Measurements from ENCODE around the gene STMN1.

Gene STMN1

DNA sequence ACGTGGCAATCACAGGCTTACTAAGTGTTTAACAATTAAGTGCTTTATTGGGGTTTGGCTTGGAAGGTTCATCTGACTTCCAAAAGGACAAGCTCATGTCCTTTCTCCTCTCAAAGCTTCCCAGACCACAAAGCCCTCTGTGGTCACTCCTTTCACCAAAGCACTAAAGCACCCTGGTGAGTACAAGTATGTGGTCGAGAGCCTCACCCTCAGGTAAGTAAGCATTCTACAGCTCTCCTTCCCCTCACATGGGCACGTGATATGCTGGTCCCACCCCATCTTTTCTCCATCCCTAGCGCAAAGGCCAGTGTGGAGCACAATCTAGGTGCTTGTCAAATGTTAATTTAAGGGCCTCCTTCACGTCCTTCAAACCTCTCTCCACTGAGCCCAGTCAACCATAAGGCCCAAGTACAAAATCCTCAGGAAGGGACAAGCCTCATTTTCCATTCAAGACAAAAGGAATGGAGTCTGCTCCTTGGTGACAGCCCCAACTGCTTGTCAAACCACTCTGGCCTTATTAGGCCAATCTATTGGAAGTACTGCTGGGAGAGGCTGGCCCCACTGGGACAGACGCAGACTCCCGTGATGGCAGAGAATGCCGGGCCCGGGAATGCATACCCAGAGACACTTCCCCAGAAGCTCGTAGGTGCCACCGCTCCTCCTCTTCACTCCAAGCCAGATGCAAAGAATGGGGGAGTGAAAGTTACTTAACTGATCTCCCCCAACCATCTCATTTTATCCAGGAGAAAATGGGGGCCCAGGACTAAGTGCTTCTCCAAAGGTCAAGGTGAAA, 7.8 kb downstream of the STMN1 start:
- H3K27ac ChIP-seq, result no peak overlapping the region
- TF ChIP-seq, protein P1, sequence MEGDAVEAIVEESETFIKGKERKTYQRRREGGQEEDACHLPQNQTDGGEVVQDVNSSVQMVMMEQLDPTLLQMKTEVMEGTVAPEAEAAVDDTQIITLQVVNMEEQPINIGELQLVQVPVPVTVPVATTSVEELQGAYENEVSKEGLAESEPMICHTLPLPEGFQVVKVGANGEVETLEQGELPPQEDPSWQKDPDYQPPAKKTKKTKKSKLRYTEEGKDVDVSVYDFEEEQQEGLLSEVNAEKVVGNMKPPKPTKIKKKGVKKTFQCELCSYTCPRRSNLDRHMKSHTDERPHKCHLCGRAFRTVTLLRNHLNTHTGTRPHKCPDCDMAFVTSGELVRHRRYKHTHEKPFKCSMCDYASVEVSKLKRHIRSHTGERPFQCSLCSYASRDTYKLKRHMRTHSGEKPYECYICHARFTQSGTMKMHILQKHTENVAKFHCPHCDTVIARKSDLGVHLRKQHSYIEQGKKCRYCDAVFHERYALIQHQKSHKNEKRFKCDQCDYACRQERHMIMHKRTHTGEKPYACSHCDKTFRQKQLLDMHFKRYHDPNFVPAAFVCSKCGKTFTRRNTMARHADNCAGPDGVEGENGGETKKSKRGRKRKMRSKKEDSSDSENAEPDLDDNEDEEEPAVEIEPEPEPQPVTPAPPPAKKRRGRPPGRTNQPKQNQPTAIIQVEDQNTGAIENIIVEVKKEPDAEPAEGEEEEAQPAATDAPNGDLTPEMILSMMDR (conservative IDR thresholded peaks at IDR 0.05), result no peak
- TF ChIP-seq ZFX (IDR thresholded peaks at IDR 0.05), result no peak

DNA sequence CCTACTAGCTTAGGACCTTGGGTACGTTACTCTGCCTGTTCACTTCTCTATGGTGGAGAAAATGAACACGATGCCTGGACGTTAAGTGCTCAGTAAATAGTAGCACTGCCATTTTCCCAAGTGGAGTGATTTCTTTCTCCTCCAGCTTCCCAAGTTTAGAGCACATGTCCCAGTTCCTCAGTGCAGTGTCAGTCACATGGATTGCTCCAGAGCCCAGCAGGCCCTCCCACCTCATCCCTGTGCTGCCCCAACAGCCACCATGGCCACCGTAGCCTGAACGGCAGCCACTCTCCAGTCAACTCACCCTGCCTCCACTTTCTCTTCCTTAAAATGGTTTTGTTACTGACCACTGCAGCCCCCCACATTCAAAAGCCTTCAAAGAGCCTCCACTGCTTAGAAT, 8.5 kb downstream of the STMN1 start:
- TF ChIP-seq ZFX (IDR thresholded peaks at IDR 0.05), result no peak
- TF ChIP-seq, protein P1 (conservative IDR thresholded peaks at IDR 0.05), result no peak
- no peak overlapping the region for H3K27ac ChIP-seq

DNA sequence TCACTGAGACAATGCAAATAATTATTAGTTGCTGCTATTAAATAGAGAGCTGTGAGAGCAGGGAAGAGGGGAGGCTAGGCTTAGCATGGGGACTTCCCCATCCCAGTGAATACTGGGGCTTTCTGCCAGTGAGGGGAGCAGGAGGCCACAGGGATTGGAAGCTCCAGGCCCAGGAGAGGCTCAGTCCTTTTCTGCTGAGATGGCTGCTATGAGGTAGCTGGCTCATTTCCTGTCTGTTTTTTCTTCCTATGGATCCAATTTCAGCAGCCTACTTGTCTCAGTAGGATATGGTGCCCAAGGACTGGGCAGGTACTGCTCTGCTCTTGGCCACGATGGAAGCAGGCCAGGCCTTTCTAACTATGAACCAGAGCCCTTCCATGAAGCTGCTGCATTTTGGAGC, 10.0 kb downstream of the STMN1 start:
- TF ChIP-seq, protein P1 (conservative IDR thresholded peaks at IDR 0.05), result no peak
- no peak for TF ChIP-seq ZFX (IDR thresholded peaks at IDR 0.05)
- H3K27ac ChIP-seq, result no peak overlapping the region

DNA sequence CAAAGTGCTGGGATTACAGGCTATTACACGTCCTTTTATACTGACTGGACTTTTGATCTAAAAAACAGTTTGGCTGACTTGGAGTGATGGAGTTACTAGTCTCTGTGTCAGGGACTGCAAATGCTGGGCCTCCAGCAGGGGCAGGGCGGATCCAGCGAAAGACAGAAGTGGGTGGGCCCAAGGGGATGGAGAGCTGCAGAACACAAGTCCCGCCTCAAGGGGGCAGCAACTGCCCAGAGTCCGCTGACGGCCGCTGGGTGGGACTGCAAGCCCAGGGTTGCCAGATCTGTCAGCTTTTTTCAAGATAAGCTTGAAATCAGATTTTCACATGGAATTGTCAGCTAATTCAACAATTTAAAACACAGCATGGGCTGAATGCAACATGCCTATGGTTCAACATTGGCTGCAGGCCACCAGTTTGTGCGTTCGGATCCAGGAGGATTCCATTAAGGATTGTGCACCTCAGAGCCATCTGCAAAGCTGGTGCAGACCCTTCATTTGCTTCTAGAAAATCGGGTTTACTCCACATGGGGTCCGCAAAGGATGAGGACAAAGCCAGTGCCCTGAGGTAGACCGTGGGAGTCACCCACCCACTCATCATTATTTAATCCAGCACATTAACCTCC, 10.7 kb downstream of the STMN1 start:
- H3K27ac ChIP-seq, result no peak overlapping the region
- TF ChIP-seq, protein P1 (conservative IDR thresholded peaks at IDR 0.05), result peak; percentile 86
- TF ChIP-seq ZFX (IDR thresholded peaks at IDR 0.05), result no peak

DNA sequence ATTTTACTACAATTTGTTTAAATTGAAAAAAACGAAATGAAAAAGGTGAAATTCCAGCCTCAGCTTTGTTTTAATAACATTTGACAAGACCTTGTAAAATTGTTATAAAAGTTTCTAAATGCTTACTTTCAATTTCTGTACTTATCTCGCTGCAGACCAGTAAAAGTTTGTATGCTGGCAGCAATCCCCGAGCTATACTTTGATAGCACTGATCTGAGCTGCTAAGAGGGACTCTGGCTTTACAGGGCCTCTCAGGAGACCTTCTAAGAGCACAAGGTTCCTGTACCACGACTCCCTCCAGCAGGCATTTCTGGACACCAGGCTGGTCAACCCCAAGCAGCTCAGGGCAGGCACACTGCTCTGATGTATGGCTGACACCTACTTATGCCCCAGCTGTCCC, 13.1 kb downstream of the STMN1 start:
- TF ChIP-seq, protein P1 (conservative IDR thresholded peaks at IDR 0.05), result no peak
- no peak for TF ChIP-seq ZFX (IDR thresholded peaks at IDR 0.05)
- H3K27ac ChIP-seq, result no peak overlapping the region

DNA sequence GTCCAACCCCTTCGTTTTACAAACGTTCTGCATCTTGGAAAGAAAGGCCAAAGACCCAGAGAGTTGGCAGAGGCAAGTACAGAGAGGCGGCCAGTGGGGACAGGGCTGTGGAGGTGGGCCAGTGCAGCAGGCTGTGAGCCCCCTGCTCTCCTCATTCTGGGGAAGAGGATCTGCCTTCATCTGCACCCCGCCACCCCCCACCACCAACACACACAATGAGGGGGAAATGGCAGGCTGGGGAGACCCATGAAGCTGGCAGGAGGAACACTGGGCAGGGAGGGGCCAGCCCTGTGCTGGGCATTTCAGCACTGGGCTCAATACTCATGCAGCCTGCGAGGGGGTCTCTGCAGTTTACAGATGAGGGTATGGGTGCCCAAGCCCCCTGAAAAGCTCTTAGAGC, 14.6 kb downstream of the STMN1 start:
- H3K27ac ChIP-seq, result no peak overlapping the region
- no peak for TF ChIP-seq ZFX (IDR thresholded peaks at IDR 0.05)
- TF ChIP-seq, protein P1 (conservative IDR thresholded peaks at IDR 0.05), result no peak

DNA sequence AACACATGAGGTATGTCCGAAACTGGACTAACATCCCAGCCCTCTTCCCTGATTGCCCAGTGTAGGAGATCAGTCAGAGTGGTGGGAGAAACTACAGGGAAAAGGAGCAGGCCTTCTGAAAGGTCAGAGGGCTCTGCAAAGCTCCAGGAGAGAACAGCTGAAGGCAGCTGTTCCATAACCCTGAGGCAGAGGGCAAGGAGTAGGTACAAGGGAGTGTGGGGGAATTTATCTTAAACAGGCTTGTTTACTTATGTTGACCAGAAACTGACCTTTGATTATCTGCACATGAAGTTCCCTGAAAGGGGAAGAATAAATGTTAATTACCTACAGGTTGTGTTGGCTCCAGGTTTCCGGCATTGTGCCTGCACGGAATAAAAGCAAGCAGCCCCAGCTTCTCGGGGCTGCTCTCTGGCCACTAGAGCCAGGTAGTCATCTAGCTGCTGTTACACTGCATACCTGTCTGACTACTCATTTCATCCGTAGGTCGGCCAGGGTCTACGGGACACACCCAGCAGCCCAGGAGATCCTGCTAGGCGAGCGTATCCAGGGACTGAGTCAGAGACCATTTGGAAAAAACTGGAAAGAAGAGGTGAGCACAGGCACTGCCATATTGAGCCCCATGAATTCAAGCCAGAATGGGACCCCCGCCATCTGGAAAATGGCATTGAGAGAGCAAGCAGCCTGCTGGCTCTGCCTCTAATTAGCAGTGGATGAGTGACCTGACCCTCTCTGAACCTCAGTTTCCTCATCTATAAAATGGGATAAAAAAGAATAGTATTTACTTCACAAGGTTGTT, 15.8 kb downstream of the STMN1 start:
- no peak for TF ChIP-seq ZFX (IDR thresholded peaks at IDR 0.05)
- TF ChIP-seq, protein P1 (conservative IDR thresholded peaks at IDR 0.05), result no peak
- H3K27ac ChIP-seq, result peak overlapping the region; percentile 11; the same call in 1 of the 2 replicates
